PFSK-1 (cell line): Measurements from ENCODE around the gene TEX29.

Source experiments
- POLR2AphosphoS5 ChIP-seq: IDR thresholded peaks from 2 replicates; pipeline ENCODE4 v1.6.1; 2012; ENCODE audit warnings: low read depth, mild to moderate bottlenecking, control low read depth, low read length, moderate library complexity
- SIN3A ChIP-seq: IDR thresholded peaks from 2 replicates; pipeline ENCODE4 v1.6.1; 2012; ENCODE audit warnings: mild to moderate bottlenecking, low read length, moderate library complexity, borderline replicate concordance; ENCODE audit not compliant: insufficient read depth
- TAF1 ChIP-seq: IDR thresholded peaks from 2 replicates; pipeline ENCODE4 v1.6.1; 2012; ENCODE audit warnings: low read length, control low read depth, borderline replicate concordance; ENCODE audit not compliant: insufficient read depth

DNA sequence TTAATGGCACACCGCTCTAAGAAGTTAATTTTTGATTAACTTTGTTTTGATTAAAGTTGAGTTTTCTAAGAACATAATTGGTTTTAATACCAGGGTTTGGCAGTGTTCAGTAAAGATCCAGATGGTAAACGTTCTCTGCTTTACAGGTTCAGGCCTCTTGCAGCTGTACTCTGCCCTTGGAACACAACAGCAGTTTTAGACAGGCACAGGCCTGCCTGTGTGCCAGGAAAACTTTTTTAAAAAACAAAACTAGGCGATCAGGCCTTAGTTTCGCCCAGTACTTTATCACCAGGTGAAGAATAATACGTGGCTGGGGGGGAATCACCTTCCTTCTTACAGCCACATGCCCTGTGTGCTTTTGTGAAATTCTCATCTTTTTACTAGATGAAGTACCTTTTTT, 38.0 kb upstream of the TEX29 start:
- TF ChIP-seq POLR2AphosphoS5 (no peak), SIN3A (no peak), TAF1 (no peak)
